ENCODE measurements around the gene GREM2. TPM values are rescaled to one million over a fixed set of nuclear protein-coding genes. Genes with fewer than 3 reads are reported as not detected.

GREM2 gene
- total and polyA plus RNA-seq, 2 of the 4 experiments (the other 2 are of a cell fraction) = 3.0 to 14.2 TPM

GRCh38 chr1:240500647-240501046, 111.3 kb downstream of the GREM2 start:
- H3K56ac ChIP-seq (ENCODE audit: extremely low read depth, insufficient read depth, low read length) = no peak overlapping the region; the same call in 1 of the 2 replicates
- peaks cover 16% of the 10 kb centered on the region for H3K9me1 ChIP-seq (ENCODE audit: insufficient read depth, low read length)
- in situ Hi-C loops (cut with MboI; ENCODE audit: low sequenced_read_pairs) (no loop called here), dilution Hi-C loops (cut with HindIII; ENCODE audit: low sequenced_read_pairs, unreplicated experiment) (no loop called here), intact Hi-C loops (cut with micrococcal nuclease) (no loop called here)
- H3K4ac ChIP-seq (ENCODE audit: low read depth, low read length) = no peak overlapping the region; the same call in 1 of the 2 replicates
- peak overlapping the region; percentile 15 for H2BK5ac ChIP-seq (ENCODE audit: low read depth, low read length, poor library complexity, severe bottlenecking)
- no peak overlapping the region for H3K9ac ChIP-seq (ENCODE audit: low read depth, low read length)
- H3K4me3 ChIP-seq (ENCODE audit: insufficient read depth, low read depth, low read length) = no peak overlapping the region
- peak overlapping the region; percentile 30 for H2BK120ac ChIP-seq (ENCODE audit: low read depth, low read length)
- peak overlapping the region in 1 of 2 experiments; percentile 24; a peak in 2 of 4 replicates for H4K8ac ChIP-seq (ENCODE audit: low read depth in 2 of 2, low read length in 2 of 2)
- no peaks in the 10 kb centered on the region for H3K9me3 ChIP-seq (ENCODE audit: control insufficient read depth, insufficient read depth, low read length)
- 90% methylated on average over 3 of the region's 4 CpGs; no CpG with 5 or more reads in 1 of the 2 experiments for WGBS, 2 experiments (ENCODE audit: extremely low coverage in 2 of 2, insufficient read length in 1 of 2)
- TF ChIP-seq BHLHE40 (IDR thresholded peaks at IDR 0.05; ENCODE audit: low read depth, low read length) = no peak
- no peak for TF ChIP-seq RCOR1 (IDR thresholded peaks at IDR 0.05; ENCODE audit: insufficient replicate concordance, low read length)
- no peak for TF ChIP-seq CTCF (conservative IDR thresholded peaks at IDR 0.05; ENCODE audit: low read depth, low read length)
- no peak for TF ChIP-seq CHD1 (IDR thresholded peaks at IDR 0.05; ENCODE audit: low read depth, low read length)
- TF ChIP-seq ELK1 (IDR thresholded peaks at IDR 0.05; ENCODE audit: borderline replicate concordance, low read depth, low read length) = no peak
- TF ChIP-seq SMC3 (IDR thresholded peaks at IDR 0.05; ENCODE audit: low read depth, low read length) = no peak
- TF ChIP-seq RFX5 (IDR thresholded peaks at IDR 0.05; ENCODE audit: low read depth, low read length) = no peak
- TF ChIP-seq CEBPB (IDR thresholded peaks at IDR 0.05; ENCODE audit: low read depth, low read length) = no peak
- TF ChIP-seq NFE2L2 (IDR thresholded peaks at IDR 0.05; ENCODE audit: low read depth, low read length) = no peak
- no peak for TF ChIP-seq USF2 (IDR thresholded peaks at IDR 0.05; ENCODE audit: low read depth, low read length)
- H4K5ac ChIP-seq (ENCODE audit: low read depth, low read length) = no peak overlapping the region
- H3K14ac ChIP-seq (replicated peaks; ENCODE audit: low read depth, low read length) = no peak overlapping the region
- peaks cover 9% of the 10 kb centered on the region; the same call in 1 of the 2 replicates for H3K4me1 ChIP-seq (ENCODE audit: control insufficient read depth, insufficient read depth, low read length)
- ATAC-seq (ENCODE audit: low read depth) = no peak
- no peak overlapping the region for H2AK5ac ChIP-seq (ENCODE audit: low read depth, low read length)
- no peaks in the 10 kb centered on the region for H4K20me1 ChIP-seq (ENCODE audit: insufficient read depth, low read length)
- H4K91ac ChIP-seq (ENCODE audit: insufficient read depth, low read depth, low read length) = no peak overlapping the region
- no peak overlapping the region for H3K23ac ChIP-seq (ENCODE audit: low read depth, low read length)
- ChIA-PET CTCF (interaction anchor here (0.6 to 1.3 kb wide), 2 partner anchors 84 to 191 kb away, joined by 3 to 4 read pairs; no protein-coding TSS in a partner anchor), POLR2A (ENCODE audit: unreplicated experiment) (no interaction called here)
- no TSS peak for BruUV-seq (replicated peaks)
- H2AK9ac ChIP-seq (replicated peaks; ENCODE audit: low read depth, low read length, poor library complexity) = no peak overlapping the region
- no peak overlapping the region for H3K27ac ChIP-seq (ENCODE audit: insufficient read depth, low read length)
- no peak overlapping the region for H3K18ac ChIP-seq (ENCODE audit: low read depth, low read length)
- no peak overlapping the region for H3K4me2 ChIP-seq (ENCODE audit: low read depth, low read length)
- H3K27me3 ChIP-seq (ENCODE audit: control insufficient read depth, insufficient read depth, low read length) = no peaks in the 10 kb centered on the region
- no peak for DNase-seq
- no peak overlapping the region for H2BK15ac ChIP-seq (ENCODE audit: low read depth, low read length)
- no peaks in the 10 kb centered on the region for H3K36me3 ChIP-seq (ENCODE audit: control insufficient read depth, insufficient read depth, low read length)
- peak overlapping the region; percentile 71 for H2BK20ac ChIP-seq (ENCODE audit: low read depth, low read length)
- peaks cover 0 to 26% of the 10 kb centered on the region in 2 experiments; a peak in 2 of 4 replicates for H3K79me1 ChIP-seq (ENCODE audit: low read depth in 1 of 2, low read length in 2 of 2)
- H2AFZ ChIP-seq (replicated peaks; ENCODE audit: low read length, poor library complexity) = no peak overlapping the region

Measured in IMR-90 (cell line).